ENCODE data around the gene GNA14. TPM values are rescaled to one million over a fixed set of nuclear protein-coding genes. Genes with fewer than 3 reads are reported as not detected.

GNA14 gene
- total RNA-seq, 1 experiment from 2014 or later, result 0.15 TPM

DNA sequence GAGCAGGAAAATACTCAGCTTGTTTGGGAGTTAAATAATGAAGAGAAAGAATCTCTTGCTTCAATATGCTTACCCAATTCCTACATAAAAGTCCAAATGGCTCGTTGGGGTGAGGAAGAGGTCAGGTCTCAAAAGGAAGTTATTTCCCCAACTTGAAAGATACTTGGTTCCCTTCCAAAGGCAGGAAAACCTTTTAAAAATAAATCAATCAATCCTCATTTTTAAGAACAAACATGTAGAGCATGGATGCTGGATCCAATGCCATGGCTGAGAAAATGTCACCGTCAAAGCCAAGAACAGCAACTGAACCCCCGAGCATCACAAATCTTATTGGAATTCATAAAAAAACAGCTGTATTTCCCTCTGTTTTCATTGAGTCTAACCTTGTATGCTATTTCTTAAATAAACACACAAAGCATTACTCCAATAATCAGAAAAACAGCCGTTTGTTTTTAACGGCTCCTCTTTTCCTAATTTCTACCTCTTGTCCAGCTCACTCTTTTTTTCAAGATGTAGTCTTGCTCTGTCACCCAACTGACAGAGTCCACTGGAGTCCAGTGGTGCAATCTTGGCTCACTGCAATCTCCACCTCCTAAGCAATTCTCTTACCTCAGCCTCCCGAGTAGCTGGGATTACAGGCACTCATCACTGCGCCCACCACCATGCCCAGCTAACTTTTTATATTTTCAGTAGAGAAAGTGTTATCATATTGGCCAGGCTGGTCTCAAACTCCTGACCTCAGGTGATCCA, 140.7 kb downstream of the GNA14 start:
- intact Hi-C loops (cut with micrococcal nuclease; ENCODE audit: unreplicated experiment), result no loop called here
- no peak for DNase-seq (ENCODE audit: low read depth, low spot score)
- Histone ChIP-seq H3K27me3 (ENCODE audit: control insufficient read depth, insufficient read depth, low read length) (no peaks in the 10 kb centered on the region), H3K4me1 (ENCODE audit: control insufficient read depth, insufficient read depth, low read length) (no peaks in the 10 kb centered on the region), H3K4me3 (ENCODE audit: low read depth in 2 of 2, low read length in 2 of 2) (no peak overlapping the region), H3K9me3 (ENCODE audit: control insufficient read depth, insufficient read depth, low read depth, low read length) (no peaks in the 10 kb centered on the region), H3K27ac (ENCODE audit: low read length) (no peak overlapping the region), H3K36me3 (ENCODE audit: control insufficient read depth, insufficient read depth, low read length) (no peaks in the 10 kb centered on the region)
- ChIA-PET POLR2A (no interaction called here), CTCF (no interaction called here)
- no peak for ATAC-seq
- TF ChIP-seq POLR2AphosphoS5 (IDR thresholded peaks at IDR 0.05; ENCODE audit: low read depth, low read length) (no peak), SIN3A (IDR thresholded peaks at IDR 0.05; ENCODE audit: borderline replicate concordance, insufficient read depth, low read depth, low read length) (no peak), TCF7L2 (IDR thresholded peaks at IDR 0.05; ENCODE audit: low read depth, low read length) (no peak), REST (IDR thresholded peaks at IDR 0.05; ENCODE audit: insufficient read depth in 1 of 2, low read depth in 2 of 2, low read length in 1 of 2) (no peak)
- TF ChIP-seq, protein P1, sequence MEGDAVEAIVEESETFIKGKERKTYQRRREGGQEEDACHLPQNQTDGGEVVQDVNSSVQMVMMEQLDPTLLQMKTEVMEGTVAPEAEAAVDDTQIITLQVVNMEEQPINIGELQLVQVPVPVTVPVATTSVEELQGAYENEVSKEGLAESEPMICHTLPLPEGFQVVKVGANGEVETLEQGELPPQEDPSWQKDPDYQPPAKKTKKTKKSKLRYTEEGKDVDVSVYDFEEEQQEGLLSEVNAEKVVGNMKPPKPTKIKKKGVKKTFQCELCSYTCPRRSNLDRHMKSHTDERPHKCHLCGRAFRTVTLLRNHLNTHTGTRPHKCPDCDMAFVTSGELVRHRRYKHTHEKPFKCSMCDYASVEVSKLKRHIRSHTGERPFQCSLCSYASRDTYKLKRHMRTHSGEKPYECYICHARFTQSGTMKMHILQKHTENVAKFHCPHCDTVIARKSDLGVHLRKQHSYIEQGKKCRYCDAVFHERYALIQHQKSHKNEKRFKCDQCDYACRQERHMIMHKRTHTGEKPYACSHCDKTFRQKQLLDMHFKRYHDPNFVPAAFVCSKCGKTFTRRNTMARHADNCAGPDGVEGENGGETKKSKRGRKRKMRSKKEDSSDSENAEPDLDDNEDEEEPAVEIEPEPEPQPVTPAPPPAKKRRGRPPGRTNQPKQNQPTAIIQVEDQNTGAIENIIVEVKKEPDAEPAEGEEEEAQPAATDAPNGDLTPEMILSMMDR (IDR thresholded peaks at IDR 0.05), result no peak
- in situ Hi-C loops (cut with HindIII; ENCODE audit: low pct_unique_long_range_greater_than_20kb, low sequenced_read_pairs), result no loop called here
- no TSS peak for BruUV-seq (replicated peaks)

DNA sequence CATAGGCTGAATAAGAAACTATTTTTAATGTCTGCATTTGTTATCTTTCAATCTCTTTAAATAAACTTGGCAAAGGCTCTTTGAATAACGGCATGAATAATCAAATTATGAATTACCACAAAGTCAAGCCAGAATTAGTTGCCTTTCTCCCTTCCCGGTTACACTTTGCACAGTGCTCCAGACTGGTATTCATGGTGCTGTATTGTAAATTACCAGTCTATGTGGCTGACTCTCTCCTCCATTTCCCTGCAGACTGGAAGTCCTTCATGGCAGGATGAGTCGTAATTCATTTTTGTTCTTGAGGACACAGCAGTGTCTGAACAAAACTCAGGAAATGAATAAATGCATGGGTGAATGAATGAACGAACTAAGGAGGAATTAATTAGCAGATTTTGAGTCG, 142.9 kb downstream of the GNA14 start:
- BruUV-seq (replicated peaks), result no TSS peak
- CTCF ChIA-PET, result no interaction called here
- in situ Hi-C loops (cut with HindIII; ENCODE audit: low pct_unique_long_range_greater_than_20kb, low sequenced_read_pairs) (no loop called here), intact Hi-C loops (cut with micrococcal nuclease; ENCODE audit: unreplicated experiment) (no loop called here)
- no peak overlapping the region for H3K27ac ChIP-seq (ENCODE audit: low read length)
- no peaks in the 10 kb centered on the region for H3K36me3 ChIP-seq (ENCODE audit: control insufficient read depth, insufficient read depth, low read length)
- ATAC-seq (no peak), DNase-seq (ENCODE audit: low read depth, low spot score) (no peak)
- no peaks in the 10 kb centered on the region for H3K27me3 ChIP-seq (ENCODE audit: control insufficient read depth, insufficient read depth, low read length)
- no peak overlapping the region for H3K4me3 ChIP-seq (ENCODE audit: low read depth in 2 of 2, low read length in 2 of 2)
- TF ChIP-seq TCF7L2 (IDR thresholded peaks at IDR 0.05; ENCODE audit: low read depth, low read length) (no peak), POLR2AphosphoS5 (IDR thresholded peaks at IDR 0.05; ENCODE audit: low read depth, low read length) (no peak), SIN3A (IDR thresholded peaks at IDR 0.05; ENCODE audit: borderline replicate concordance, insufficient read depth, low read depth, low read length) (no peak), REST (IDR thresholded peaks at IDR 0.05; ENCODE audit: insufficient read depth in 1 of 2, low read depth in 2 of 2, low read length in 1 of 2) (no peak)
- TF ChIP-seq, protein P1 (IDR thresholded peaks at IDR 0.05), result no peak
- POLR2A ChIA-PET, result no interaction called here
- H3K4me1 ChIP-seq (ENCODE audit: control insufficient read depth, insufficient read depth, low read length), result no peaks in the 10 kb centered on the region
- H3K9me3 ChIP-seq (ENCODE audit: control insufficient read depth, insufficient read depth, low read depth, low read length), result no peaks in the 10 kb centered on the region

All from Panc1 (cell line).